AG20443 (cell line): ENCODE data around the gene HSPA12B.
"Not testable (repeated sequence)": the region's sequence is repeated elsewhere in the genome, so short reads cannot be mapped to it uniquely, and the experiment has no call there.

Experiments
- DNase-seq: peaks from one replicate; pipeline ENCODE4 v3.0.0; 2012; ENCODE audit warnings: low spot score, mixed read lengths

Gene HSPA12B

DNA sequence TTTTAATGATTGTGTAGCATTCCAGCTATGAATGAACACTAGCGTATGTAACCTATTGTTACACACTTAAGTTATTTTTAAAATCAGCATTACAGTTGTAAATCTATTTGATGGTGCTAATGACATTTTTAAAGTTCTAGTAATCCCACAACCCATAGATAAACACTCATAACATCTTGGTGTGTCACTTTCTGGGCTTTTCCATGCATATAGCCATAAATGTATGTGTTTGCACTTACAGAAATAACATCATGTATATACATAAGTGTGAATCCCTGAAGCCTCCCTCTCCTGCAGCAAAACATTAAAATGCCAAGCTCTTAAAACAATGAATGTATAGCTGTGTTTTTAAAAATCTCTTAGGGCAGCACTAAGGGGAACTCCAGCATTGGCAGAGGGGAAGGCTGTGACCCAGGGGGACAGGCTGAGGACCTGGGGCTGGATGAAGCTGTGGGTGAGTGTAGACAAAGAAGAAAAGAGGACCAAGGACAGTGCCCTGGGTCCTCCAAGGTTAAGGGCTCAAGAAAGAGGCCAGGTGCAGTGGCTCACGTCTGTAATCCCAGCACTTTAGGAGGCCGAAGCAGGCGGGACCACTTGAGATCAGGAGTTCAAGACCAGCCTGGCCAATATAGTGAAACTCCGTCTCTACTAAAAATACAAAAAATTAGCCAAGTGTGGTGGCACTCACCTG is 55.0 kb downstream of the HSPA12B start:
- DNase-seq = no peak

DNA sequence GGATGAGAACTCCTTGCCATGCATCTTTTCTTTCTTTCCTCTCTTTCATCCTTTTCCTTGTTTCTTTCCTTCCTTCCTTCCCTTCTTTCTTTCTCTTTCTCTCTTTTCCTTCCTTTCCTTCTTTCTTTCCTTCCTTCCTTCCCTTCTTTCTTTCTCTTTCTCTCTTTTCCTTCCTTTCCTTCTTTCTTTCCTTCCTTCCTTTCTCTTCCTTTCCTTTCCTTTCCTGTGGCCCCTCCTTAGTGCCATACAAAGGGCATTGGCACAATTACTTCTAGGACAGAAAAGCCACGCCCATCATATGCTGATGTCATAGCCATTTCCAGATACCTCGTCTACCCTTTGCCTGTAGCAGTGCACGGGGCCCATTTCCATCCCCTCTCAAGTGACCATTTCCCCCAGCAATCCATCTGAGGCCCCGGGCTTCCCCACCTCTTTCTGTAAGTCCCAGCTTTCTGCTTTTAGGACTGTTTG is 56.2 kb downstream of the HSPA12B start:
- no peak for DNase-seq

DNA sequence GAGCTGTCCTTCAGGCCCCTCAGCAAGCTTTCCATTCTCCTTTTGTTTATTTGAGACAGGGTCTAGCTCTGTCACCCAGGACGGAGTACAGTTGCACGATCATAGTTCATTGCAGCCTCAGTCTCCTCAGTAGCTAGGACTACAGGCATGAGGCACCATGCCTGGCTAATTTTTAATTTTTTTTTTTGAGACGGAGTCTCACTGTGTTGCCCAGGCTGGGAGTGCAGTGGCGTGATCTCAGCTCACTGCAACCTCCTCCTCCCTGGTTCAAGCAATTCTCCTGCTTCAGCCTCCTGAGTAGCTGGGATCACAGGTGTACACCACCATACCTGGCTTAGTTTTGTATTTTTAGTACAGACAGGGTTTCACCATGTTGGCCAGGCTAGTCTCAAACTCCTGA is 56.7 kb downstream of the HSPA12B start:
- not testable (repeated sequence) for DNase-seq

DNA sequence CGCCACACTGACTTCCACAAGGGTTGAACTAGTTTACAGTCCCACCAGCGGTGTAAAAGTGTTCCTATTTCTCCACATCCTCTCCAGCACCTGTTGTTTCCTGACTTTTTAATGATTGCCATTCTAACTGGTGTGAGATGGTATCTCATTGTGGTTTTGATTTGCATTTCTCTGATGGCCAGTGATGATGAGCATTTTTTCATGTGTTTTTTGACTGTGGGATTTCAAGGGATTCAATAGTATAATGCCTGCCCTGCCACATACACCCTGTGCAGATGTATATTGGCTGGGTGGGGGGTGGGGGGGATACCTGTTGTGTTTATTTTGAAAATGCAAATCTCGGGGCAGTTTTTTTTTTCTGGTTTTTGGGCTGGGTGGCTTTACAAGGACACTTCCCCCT is 61.7 kb downstream of the HSPA12B start:
- not testable (repeated sequence) for DNase-seq

DNA sequence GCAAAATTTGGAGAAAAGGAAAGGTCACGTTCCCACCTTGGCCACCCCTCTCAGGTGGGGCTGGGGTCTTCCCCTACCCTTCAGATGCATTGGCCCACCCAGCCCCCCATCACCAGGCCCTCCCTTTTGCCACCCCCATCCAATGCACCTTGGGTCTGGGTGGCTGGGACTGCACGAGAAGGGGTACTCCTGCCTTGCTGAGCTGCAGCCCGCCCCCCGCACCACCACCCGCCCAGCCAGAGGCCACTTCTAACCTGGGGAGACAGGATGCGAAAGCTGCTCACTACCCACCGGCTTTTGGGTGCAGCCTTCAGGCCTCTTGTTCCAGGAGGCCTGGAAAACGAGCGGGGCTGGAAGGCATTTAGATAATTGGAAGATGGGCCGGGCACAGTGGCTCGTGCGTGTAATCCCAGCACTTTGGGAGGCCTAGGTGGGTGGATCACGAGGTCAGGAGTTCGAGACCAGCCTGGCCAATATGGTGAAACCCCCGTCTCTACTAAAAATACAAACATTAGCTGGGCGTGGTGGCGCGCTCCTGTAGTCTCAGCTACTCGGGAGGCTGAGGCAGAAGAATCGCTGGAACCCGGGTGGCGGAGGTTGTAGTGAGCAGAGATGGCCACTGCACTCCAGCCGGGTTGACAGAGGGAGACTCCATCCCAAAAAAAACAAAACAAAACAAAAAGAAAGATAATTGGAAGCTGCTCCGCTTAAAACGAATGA is 62.4 kb downstream of the HSPA12B start:
- DNase-seq = no peak

DNA sequence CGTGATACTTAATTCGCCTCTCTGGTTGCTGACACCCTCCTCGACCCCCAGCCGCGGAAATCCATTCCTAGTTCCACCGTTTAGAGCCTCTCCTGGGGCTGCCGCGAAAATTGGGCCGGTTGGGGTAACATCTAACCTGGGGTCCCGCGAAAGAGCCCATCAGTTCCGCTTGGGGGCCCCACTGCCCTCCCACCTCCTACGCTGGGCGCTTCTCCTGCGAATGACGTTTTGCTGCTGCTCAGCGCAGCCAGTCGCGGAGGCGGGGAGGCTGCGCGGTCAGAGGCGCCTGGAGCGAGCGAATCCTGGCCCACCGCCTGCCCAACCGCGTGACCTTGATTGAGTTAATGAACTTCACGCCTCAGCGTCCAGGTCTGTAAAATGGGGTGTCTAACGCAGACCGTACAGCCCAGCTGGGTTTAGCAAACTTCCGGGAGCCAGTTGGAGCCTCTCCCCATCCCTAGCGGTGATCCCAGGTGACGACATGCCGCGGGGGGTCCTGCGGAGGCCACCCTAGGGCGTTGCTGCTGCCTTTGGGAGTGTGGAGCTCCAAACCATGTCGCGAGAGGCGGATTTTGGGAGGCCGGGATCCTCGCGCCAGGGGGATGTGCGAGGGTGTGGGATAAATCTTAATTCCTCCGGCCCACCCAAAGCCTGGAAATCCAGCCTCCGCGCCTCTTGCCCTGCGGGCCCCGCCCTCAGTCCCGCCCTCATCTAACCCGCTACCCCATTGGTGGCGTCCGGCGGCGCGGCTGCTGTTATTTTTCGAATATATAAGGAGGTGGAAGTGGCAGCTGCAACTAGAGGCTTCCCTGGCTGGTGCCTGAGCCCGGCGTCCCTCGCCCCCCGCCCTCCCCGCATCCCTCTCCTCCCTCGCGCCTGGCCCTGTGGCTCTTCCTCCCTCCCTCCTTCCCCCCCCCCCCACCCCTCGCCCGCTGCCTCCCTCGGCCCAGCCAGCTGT is 63.3 kb downstream of the HSPA12B start, which contains the start of gene CDC25B:
CDC25B (plus strand) TSS at position 800 of the 958 bp plus-strand sequence. CDS start 222 bp downstream, outside the sequence.
- DNase-seq = peak; percentile 95

DNA sequence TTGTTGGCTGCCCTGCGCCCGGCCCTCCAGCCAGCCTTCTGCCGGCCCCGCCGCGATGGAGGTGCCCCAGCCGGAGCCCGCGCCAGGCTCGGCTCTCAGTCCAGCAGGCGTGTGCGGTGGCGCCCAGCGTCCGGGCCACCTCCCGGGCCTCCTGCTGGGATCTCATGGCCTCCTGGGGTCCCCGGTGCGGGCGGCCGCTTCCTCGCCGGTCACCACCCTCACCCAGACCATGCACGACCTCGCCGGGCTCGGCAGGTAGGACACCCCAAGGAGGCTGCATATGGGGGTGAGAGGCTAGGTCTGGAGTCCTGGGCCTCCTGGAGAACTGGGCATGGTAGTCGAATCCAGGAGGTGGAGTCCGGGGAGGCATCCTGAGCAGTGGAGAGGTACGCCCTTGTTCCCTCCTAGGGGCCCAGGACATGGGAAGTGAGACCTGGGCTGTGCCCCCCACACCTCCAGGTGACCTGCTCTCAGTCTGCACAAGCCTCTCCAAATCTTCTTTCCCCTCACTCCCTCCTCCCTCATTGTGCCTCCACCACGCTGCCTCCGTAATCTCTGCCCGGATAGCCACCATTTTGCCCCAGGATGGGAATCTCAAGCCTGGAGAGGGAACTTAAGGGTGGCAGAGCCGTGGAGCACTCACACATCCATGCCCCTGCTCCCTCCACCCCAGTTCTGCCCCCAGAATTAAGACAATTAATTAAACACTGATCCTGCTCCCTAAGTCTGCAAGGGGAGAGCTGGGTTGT is 64.2 kb downstream of the HSPA12B start:
- DNase-seq = no peak

DNA sequence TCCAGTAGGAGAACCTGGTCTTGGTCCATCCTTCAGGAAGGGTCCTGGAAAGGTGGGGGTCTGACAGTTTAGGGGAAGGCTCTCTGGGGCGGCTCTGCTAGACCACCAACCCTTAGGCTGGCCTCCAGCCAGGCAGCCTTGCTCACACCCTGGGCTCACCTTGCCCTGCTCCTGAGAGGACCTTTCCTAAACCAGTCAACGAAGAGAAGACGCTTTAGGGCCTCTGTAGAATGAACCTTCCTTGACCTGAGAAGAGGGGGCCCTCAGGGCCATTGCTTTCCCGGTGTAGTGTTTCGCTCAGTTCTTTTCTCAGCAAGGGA is 64.7 kb downstream of the HSPA12B start:
- no peak for DNase-seq

DNA sequence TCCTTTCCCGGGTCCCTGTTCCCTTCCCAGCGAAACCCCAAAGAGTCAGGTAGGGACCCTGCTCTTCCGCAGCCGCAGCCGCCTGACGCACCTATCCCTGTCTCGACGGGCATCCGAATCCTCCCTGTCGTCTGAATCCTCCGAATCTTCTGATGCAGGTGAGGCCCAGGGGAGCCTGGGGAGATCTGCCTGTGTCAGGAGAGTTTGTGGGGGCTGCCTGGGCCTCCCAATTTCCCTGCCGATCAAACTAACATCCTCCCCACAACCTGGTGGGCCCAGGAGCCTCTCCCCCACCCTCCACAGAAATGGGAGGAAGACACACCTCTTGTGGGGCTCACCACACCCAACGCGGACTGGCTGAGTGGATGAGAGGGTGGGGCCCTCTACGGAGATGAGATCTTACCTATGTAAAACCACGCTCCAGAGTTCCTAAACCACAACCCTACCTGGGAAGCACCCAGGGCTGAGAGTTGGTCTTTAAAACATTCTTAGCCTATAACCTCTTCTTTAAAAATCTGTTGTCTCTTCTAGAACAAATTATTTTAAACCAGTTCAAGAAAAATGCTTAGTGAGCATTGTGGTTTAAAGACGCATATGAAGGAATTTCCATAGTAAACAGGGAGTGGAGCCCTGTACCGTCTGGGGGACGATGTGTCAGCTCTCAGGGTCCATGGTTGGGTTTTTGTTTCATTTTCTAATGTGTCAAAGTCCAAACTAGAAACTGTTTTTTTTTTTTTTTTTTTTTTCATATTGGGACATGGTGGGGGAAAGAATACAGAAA is 65.3 kb downstream of the HSPA12B start:
- DNase-seq = peak; percentile 27

DNA sequence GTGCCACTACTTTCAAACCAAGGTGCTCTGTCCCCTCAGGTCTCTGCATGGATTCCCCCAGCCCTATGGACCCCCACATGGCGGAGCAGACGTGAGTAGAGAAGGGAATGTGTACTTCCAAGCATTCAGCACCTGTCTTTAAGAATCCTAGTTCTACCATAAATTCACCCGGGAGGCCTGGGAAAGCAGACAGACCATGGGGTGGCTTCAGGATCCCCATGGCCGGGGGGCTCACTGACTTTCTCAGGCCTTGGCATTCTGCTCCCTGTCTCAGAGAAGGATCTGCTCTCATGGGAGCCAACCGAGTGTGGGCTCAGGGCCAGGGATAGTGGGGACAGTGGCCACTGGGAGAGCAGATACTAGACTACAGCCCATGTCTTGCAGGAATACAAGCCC is 65.9 kb downstream of the HSPA12B start:
- DNase-seq = no peak

DNA sequence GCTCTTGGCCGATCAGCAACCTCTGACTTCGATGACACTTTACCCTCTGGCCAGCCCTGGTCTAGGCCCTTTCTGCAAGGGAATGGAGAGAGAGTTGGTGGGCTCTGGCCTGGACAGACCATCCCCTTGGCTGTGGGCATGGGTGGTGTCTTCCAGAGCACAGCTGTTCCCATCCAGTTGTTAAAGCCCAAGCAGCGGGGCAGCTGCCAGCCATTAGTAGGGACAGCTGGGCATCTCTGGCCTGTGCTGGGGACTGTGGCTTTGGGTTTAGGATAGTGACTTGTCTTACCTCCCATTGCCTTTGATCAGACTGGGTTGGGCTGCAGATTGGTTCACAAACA is 66.4 kb downstream of the HSPA12B start:
- no peak for DNase-seq

DNA sequence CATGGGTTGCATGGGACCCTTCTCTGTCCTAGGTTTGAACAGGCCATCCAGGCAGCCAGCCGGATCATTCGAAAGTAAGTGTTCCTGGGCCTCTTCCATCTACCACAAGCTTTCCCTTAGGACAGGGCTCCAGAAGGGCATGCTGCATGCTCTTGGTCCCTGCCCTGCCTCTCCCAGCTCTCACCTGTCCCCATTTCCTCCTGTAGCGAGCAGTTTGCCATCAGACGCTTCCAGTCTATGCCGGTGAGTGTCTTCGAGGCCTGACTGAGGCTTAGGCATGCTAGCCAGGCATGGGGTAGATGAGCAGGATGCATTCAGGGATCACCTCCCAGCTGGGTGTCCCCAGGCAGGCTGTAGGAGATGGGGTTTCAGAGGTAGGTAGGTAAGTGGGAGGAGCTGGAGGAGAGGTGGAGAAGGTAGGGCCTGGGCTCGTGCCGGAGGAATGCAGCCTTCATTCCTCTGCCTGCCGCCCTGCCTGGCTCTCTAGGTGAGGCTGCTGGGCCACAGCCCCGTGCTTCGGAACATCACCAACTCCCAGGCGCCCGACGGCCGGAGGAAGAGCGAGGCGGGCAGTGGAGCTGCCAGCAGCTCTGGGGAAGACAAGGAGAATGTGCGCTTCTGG is 67.9 kb downstream of the HSPA12B start:
- no peak for DNase-seq

DNA sequence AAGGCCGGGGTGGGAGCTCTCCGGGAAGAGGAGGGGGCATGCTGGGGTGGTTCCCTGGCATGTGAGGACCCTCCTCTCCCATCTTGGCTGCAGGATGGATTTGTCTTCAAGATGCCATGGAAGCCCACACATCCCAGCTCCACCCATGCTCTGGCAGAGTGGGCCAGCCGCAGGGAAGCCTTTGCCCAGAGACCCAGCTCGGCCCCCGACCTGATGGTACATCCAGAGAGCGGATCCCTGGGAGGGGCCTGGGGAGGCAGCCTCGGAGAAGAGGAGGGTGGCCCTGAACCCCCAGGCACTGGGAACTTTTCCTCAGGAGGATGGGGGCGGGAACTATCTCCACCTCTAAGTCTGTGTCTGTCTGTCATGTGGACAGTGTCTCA is 68.4 kb downstream of the HSPA12B start:
- no peak for DNase-seq

DNA sequence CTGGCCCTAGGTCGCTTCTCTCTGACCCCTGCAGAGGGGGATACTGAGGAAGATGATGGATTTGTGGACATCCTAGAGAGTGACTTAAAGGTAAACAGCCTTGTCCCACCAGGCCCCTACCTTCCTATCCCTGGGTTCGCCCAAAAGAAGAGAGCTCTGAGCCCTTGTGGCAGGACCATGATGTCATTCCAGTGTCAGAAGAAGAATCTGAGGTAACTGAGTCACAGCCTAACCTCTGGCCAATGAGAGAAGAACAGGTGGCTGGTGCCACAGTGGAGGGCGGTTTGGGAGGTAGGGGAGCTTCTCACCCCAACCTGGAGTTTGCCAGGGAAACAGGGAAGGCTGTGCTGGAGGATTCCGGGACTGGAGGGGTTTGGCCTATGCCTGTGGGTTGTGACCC is 68.8 kb downstream of the HSPA12B start:
- no peak for DNase-seq

DNA sequence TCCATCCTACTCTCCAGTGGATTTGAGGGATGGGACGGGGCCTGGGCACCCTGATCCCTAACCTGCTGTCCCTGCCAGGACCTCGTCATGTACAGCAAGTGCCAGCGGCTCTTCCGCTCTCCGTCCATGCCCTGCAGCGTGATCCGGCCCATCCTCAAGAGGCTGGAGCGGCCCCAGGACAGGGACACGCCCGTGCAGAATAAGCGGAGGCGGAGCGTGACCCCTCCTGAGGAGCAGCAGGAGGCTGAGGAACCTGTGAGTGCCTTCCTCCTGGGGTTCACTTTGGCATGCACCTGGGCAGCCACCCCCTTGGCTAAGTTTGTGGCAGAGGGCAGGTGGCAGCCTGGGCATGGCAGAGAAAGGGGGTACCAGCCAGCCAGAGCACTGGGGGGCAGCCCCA is 69.4 kb downstream of the HSPA12B start:
- no peak for DNase-seq
